ENCODE results near the gene RSRC2.

GRCh38 chr12:122563361-122563760, 36.6 kb upstream of the RSRC2 start:
- no peak for TF ChIP-seq POLR2A (IDR thresholded peaks at IDR 0.05)
- TF ChIP-seq, protein P1, sequence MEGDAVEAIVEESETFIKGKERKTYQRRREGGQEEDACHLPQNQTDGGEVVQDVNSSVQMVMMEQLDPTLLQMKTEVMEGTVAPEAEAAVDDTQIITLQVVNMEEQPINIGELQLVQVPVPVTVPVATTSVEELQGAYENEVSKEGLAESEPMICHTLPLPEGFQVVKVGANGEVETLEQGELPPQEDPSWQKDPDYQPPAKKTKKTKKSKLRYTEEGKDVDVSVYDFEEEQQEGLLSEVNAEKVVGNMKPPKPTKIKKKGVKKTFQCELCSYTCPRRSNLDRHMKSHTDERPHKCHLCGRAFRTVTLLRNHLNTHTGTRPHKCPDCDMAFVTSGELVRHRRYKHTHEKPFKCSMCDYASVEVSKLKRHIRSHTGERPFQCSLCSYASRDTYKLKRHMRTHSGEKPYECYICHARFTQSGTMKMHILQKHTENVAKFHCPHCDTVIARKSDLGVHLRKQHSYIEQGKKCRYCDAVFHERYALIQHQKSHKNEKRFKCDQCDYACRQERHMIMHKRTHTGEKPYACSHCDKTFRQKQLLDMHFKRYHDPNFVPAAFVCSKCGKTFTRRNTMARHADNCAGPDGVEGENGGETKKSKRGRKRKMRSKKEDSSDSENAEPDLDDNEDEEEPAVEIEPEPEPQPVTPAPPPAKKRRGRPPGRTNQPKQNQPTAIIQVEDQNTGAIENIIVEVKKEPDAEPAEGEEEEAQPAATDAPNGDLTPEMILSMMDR (IDR thresholded peaks at IDR 0.05) = no peak
